ENCODE measurements around the gene CCNB1.

CCNB1 gene

GRCh38 chr5:69206528-69207190 is 39.7 kb downstream of the CCNB1 start:
- Histone ChIP-seq H3K4me1 (ENCODE audit: control insufficient read depth, insufficient read depth, low read length) (no peaks in the 10 kb centered on the region), H3K4me3 (ENCODE audit: low read depth, low read length) (no peak overlapping the region), H3K9me3 (ENCODE audit: control insufficient read depth, insufficient read depth, low read depth, low read length) (no peaks in the 10 kb centered on the region), H3K36me3 (ENCODE audit: control insufficient read depth in 2 of 2, insufficient read depth in 1 of 2, low read length in 2 of 2) (peaks cover 63 to 81% of the 10 kb centered on the region in 2 experiments), H3K27ac (ENCODE audit: extremely low read depth, low read depth, low read length) (no peak overlapping the region)
- CTCF ChIA-PET: no interaction called here
- POLR2A ChIA-PET: interaction anchor here (0.6 kb wide), 1 partner anchor 158 kb away, joined by 3 read pairs; no protein-coding TSS in a partner anchor
- TF ChIP-seq ZNF558 (tag by site-specific recombination; IDR thresholded peaks at IDR 0.05): no peak
- TF ChIP-seq ZNF184 (tag by site-specific recombination; IDR thresholded peaks at IDR 0.05): no peak
- TF ChIP-seq INSM2 (tag by site-specific recombination; IDR thresholded peaks at IDR 0.05): no peak
- TF ChIP-seq ZNF76 (tag by site-specific recombination; IDR thresholded peaks at IDR 0.05; ENCODE audit: borderline replicate concordance, low read depth): no peak
- TF ChIP-seq ZNF544 (tag by site-specific recombination; IDR thresholded peaks at IDR 0.05): no peak
- no peak for TF ChIP-seq ZNF600 (tag by site-specific recombination; IDR thresholded peaks at IDR 0.05)
- no peak for TF ChIP-seq SCRT1 (tag by site-specific recombination; IDR thresholded peaks at IDR 0.05; ENCODE audit: borderline replicate concordance)
- no peak for TF ChIP-seq ZNF830 (tag by site-specific recombination; IDR thresholded peaks at IDR 0.05; ENCODE audit: low read depth)
- TF ChIP-seq SCRT2 (tag by site-specific recombination; IDR thresholded peaks at IDR 0.05): no peak
- no peak for TF ChIP-seq ZNF404 (tag by site-specific recombination; IDR thresholded peaks at IDR 0.05)
- TF ChIP-seq GFI1B (tag by site-specific recombination; IDR thresholded peaks at IDR 0.05): peak; percentile 45; the same call in 1 of the 2 replicates
- no peak for TF ChIP-seq TRIM28 (IDR thresholded peaks at IDR 0.05; ENCODE audit: borderline replicate concordance, low read length)
- TF ChIP-seq ZNF423 (tag by site-specific recombination; IDR thresholded peaks at IDR 0.05): no peak
- TF ChIP-seq ZNF26 (tag by site-specific recombination; IDR thresholded peaks at IDR 0.05): no peak
- TF ChIP-seq ZBTB1 (tag by site-specific recombination; IDR thresholded peaks at IDR 0.05): no peak
- no peak for TF ChIP-seq YY2 (tag by site-specific recombination; IDR thresholded peaks at IDR 0.05)
- TF ChIP-seq ZNF175 (tag by site-specific recombination; IDR thresholded peaks at IDR 0.05): no peak
- TF ChIP-seq ZNF510 (tag by site-specific recombination; IDR thresholded peaks at IDR 0.05; ENCODE audit: insufficient replicate concordance): no peak
- no peak for TF ChIP-seq ZNF621 (tag by site-specific recombination; IDR thresholded peaks at IDR 0.05)
- TF ChIP-seq ZNF580 (tag by site-specific recombination; IDR thresholded peaks at IDR 0.05): no peak
- no peak for TF ChIP-seq ZNF707 (tag by site-specific recombination; IDR thresholded peaks at IDR 0.05)
- TF ChIP-seq BCL6B (tag by site-specific recombination; IDR thresholded peaks at IDR 0.05): no peak
- TF ChIP-seq ZNF248 (tag by site-specific recombination; IDR thresholded peaks at IDR 0.05): no peak
- TF ChIP-seq ZNF629 (tag by site-specific recombination; IDR thresholded peaks at IDR 0.05): peak; percentile 43; the same call in 1 of the 2 replicates
- no peak for TF ChIP-seq ZFP3 (tag by site-specific recombination; IDR thresholded peaks at IDR 0.05; ENCODE audit: low read depth)
- no peak for TF ChIP-seq ZXDB (tag by site-specific recombination; IDR thresholded peaks at IDR 0.05)
- peak; percentile 66 for TF ChIP-seq KLF8 (tag by site-specific recombination; IDR thresholded peaks at IDR 0.05)
- no peak for TF ChIP-seq TSHZ1 (tag by site-specific recombination; IDR thresholded peaks at IDR 0.05; ENCODE audit: borderline replicate concordance)
- TF ChIP-seq ZNF132 (tag by site-specific recombination; IDR thresholded peaks at IDR 0.05; ENCODE audit: borderline replicate concordance): no peak
- TF ChIP-seq ZBTB21 (tag by site-specific recombination; IDR thresholded peaks at IDR 0.05): no peak

Data from HEK293 (cell line).